ENCODE results near the gene OR7D2. TPM values are rescaled to one million over a fixed set of nuclear protein-coding genes. Genes with fewer than 3 reads are reported as not detected.

OR7D2 gene
- total RNA-seq, 1 donor from 2014 or later, result 1.4 TPM

DNA sequence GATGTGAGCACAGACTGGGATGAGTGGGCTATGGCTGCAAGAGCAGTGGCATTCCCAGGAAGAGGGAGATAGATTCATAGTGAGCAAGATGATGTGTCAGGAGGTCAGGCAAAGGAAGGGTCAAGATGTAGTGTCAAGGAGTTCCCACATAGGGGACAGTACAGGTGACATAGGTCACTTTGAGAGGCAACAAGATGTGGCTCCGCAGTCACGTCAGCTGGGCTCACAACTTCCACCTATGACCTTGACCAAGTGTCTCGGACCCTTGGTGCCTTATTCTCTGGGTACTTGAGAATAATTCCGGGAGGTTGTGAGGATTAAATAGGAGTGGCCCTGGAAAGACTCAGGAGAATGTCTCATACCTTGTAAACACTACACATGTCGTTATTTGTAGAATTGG, 28.1 kb upstream of the OR7D2 start:
- Mint-ChIP-seq H3K4me3 (no peak overlapping the region), H3K4me1 (no peaks in the 10 kb centered on the region), H3K27ac (no peak overlapping the region), H3K27me3 (ENCODE audit: insufficient read depth, low read depth) (no peaks in the 10 kb centered on the region), H3K36me3 (peaks cover 83% of the 10 kb centered on the region), H3K9me3 (peaks cover 93% of the 10 kb centered on the region)
- H3K4me3 ChIP-seq, result no peak overlapping the region
- TF ChIP-seq, protein P1, sequence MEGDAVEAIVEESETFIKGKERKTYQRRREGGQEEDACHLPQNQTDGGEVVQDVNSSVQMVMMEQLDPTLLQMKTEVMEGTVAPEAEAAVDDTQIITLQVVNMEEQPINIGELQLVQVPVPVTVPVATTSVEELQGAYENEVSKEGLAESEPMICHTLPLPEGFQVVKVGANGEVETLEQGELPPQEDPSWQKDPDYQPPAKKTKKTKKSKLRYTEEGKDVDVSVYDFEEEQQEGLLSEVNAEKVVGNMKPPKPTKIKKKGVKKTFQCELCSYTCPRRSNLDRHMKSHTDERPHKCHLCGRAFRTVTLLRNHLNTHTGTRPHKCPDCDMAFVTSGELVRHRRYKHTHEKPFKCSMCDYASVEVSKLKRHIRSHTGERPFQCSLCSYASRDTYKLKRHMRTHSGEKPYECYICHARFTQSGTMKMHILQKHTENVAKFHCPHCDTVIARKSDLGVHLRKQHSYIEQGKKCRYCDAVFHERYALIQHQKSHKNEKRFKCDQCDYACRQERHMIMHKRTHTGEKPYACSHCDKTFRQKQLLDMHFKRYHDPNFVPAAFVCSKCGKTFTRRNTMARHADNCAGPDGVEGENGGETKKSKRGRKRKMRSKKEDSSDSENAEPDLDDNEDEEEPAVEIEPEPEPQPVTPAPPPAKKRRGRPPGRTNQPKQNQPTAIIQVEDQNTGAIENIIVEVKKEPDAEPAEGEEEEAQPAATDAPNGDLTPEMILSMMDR (IDR thresholded peaks at IDR 0.05), result no peak
- no peak for TF ChIP-seq EZH2phosphoT487 (IDR thresholded peaks at IDR 0.05)
- TF ChIP-seq EZH2 (IDR thresholded peaks at IDR 0.05), result no peak
- H3F3A ChIP-seq (ENCODE audit: low read depth), result no peaks in the 10 kb centered on the region
- no peaks in the 10 kb centered on the region for H3K27me3 ChIP-seq
- no peak overlapping the region for H3K4me2 ChIP-seq
- no peaks in the 10 kb centered on the region for H3K36me3 ChIP-seq
- H3K9ac ChIP-seq, result no peak overlapping the region
- no peaks in the 10 kb centered on the region for H4K20me1 ChIP-seq (ENCODE audit: low read depth)
- no peak overlapping the region for H3K27ac ChIP-seq
- H3K9me3 ChIP-seq (ENCODE audit: low read depth), result peaks cover 19% of the 10 kb centered on the region
- DNase-seq (ENCODE audit: low spot score), result no peak
- no peaks in the 10 kb centered on the region for H3K4me1 ChIP-seq
- peaks cover 100% of the 10 kb centered on the region for H3K79me2 ChIP-seq (ENCODE audit: low read depth)
- no peak overlapping the region for H2AFZ ChIP-seq (replicated peaks)

DNA sequence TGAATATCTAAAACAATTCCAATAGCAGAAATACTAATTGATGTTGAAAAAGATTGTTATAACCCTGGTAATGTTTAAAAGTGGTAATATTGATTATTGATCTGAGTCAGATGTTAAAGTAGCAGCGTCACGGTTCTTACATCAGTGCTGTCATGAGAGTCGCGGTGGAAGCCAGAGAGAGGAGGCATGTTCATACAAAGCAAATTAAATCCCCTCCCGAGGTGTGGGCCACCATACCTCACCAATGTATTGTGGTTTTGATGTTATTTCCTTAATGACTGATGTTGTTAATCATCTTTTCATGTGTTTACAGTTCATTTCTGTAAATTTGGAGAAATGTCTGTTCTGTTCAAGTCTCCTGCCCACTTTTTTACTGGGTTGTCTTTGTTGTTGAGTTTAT, 27.4 kb upstream of the OR7D2 start:
- no peak for TF ChIP-seq EZH2phosphoT487 (IDR thresholded peaks at IDR 0.05)
- TF ChIP-seq EZH2 (IDR thresholded peaks at IDR 0.05), result no peak
- TF ChIP-seq, protein P1 (IDR thresholded peaks at IDR 0.05), result no peak
- H3K4me3 Mint-ChIP-seq, result no peak overlapping the region

DNA sequence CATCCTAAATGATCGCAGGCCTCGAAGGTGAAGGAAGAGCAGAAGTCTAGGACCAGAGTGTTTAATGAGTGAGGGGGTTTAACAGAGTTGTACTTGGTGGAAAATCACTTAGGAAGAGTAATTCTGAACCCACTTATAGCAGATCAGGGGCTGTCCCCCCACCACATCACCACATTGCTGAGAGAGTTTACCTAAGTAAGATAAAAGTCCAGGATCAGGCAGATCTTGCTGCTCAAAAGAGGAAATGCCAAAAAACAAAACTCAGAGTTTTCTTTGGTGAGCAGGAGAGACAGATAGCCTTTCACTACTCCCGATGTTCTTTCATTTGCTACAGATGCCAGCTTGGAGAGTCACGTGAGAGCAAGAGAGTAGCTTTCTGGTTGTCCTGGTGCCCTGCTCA, 23.2 kb upstream of the OR7D2 start:
- TF ChIP-seq EZH2phosphoT487 (IDR thresholded peaks at IDR 0.05), result no peak
- TF ChIP-seq, protein P1 (IDR thresholded peaks at IDR 0.05), result no peak
- TF ChIP-seq EZH2 (IDR thresholded peaks at IDR 0.05), result no peak
- no peak overlapping the region for H3K27ac Mint-ChIP-seq
- no peak overlapping the region for H3K4me3 Mint-ChIP-seq
- Histone ChIP-seq H3F3A (ENCODE audit: low read depth) (no peaks in the 10 kb centered on the region), H3K4me2 (no peak overlapping the region), H2AFZ (replicated peaks) (no peak overlapping the region), H4K20me1 (ENCODE audit: low read depth) (no peaks in the 10 kb centered on the region), H3K36me3 (no peaks in the 10 kb centered on the region), H3K9ac (no peak overlapping the region), H3K27me3 (no peaks in the 10 kb centered on the region), H3K79me2 (ENCODE audit: low read depth) (peaks cover 71% of the 10 kb centered on the region), H3K4me1 (no peaks in the 10 kb centered on the region), H3K4me3 (no peak overlapping the region), H3K27ac (no peak overlapping the region), H3K9me3 (ENCODE audit: low read depth) (peaks cover 18% of the 10 kb centered on the region)
- H3K36me3 Mint-ChIP-seq, result peaks cover 90% of the 10 kb centered on the region
- peaks cover 96% of the 10 kb centered on the region for H3K9me3 Mint-ChIP-seq
- no peaks in the 10 kb centered on the region for H3K4me1 Mint-ChIP-seq
- H3K27me3 Mint-ChIP-seq (ENCODE audit: insufficient read depth, low read depth), result peaks cover 3% of the 10 kb centered on the region
- DNase-seq (ENCODE audit: low spot score), result no peak

More for the DNA sequence above, 27.4 kb upstream of the OR7D2 start:
- Mint-ChIP-seq H3K4me1 (no peaks in the 10 kb centered on the region), H3K27me3 (ENCODE audit: insufficient read depth, low read depth) (no peaks in the 10 kb centered on the region), H3K27ac (no peak overlapping the region), H3K9me3 (peaks cover 96% of the 10 kb centered on the region), H3K36me3 (peaks cover 87% of the 10 kb centered on the region)
- Histone ChIP-seq H3K9ac (no peak overlapping the region), H3K9me3 (ENCODE audit: low read depth) (peaks cover 18% of the 10 kb centered on the region), H3K36me3 (no peaks in the 10 kb centered on the region), H3K4me1 (no peaks in the 10 kb centered on the region), H3K27ac (no peak overlapping the region), H4K20me1 (ENCODE audit: low read depth) (no peaks in the 10 kb centered on the region), H3K27me3 (no peaks in the 10 kb centered on the region), H3K4me2 (no peak overlapping the region), H3K79me2 (ENCODE audit: low read depth) (peaks cover 100% of the 10 kb centered on the region), H3F3A (ENCODE audit: low read depth) (no peaks in the 10 kb centered on the region), H3K4me3 (no peak overlapping the region), H2AFZ (replicated peaks) (no peak overlapping the region)
- no peak for DNase-seq (ENCODE audit: low spot score)
